BE2C (cell line): ENCODE measurements around the gene METTL16.

Experiments used
- DNase-seq: peaks from one replicate; pipeline ENCODE4 v3.0.0-alpha.2; 2020
- H3K27me3 ChIP-seq: fragments of 250-450 bp; sonication (Bioruptor Pico); 2 replicates; pipeline ENCODE4 v1.5.1; 2020; ENCODE audit warnings: mild to moderate bottlenecking
- H3K36me3 ChIP-seq: fragments of 250-450 bp; sonication (Bioruptor Pico); 2 replicates; pipeline ENCODE4 v1.5.1; 2020; ENCODE audit warnings: mild to moderate bottlenecking
- H3K4me1 ChIP-seq: fragments of 250-450 bp; sonication (Bioruptor Pico); 2 replicates; pipeline ENCODE4 v1.5.1; 2020
- H3K4me3 ChIP-seq: 2 replicates; pipeline ENCODE4 v1.5.1; 2011; ENCODE audit warnings: low read depth, low read length
- H3K9me3 ChIP-seq: fragments of 250-450 bp; sonication (Bioruptor Pico); 2 replicates; pipeline ENCODE4 v1.5.1; 2020
- CTCF ChIP-seq: IDR thresholded peaks from 2 replicates; pipeline ENCODE4 v1.5.1; 2012; ENCODE audit warnings: mild to moderate bottlenecking, low read depth, low read length

The METTL16 gene

DNA sequence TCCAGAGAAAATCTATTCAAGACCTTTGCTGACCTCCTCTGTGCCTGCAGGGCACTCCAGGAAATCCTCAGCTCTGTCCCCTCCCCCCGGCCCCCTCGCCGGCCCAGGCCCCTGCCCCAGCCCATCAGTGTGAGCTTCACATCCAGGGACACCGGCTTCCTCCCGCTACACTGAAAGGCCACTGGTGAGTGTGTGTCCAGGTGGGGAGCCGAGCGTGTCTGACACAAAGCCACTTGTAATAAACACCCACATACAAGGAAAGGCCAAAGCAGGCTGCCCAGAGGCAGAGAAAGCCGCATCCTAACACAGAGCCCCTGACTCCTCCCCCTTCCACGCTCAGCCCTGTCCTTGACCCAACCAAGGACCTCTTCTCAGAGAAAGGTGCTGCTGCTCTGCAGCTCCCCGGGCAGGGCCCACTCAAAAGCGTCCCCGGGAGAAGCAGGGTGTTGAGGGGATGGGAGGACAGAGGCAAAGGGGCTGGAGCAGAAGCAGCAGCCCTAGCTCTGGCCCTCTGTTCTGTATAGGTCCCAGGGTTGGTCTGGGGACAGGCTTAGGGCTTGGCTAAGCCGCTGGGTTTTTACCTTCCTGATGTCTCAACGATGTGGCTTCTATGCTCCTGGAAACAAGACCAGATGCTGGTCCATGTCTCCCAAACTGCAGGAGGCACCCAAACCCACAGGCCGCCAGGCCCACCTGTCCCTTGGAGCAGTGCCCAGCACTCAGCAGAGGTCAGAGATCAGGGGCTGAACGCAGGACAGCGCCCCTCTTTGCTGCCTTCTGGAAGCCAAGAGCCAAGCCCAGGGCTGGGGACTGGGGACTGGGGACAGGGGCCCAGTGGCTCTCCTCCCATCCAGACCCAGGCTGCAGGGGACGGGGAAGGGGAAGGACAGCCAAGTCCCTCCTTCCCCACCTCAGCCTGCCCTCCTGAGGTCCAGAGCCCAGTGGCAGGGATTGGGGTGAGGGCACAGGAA is 126.2 kb downstream of the METTL16 start:
- Histone ChIP-seq H3K4me1 (no peaks in the 10 kb centered on the region), H3K27me3 (no peaks in the 10 kb centered on the region), H3K4me3 (no peak overlapping the region), H3K9me3 (no peaks in the 10 kb centered on the region), H3K36me3 (peaks cover 3% of the 10 kb centered on the region)
- no peak for DNase-seq
- no peak for TF ChIP-seq CTCF

DNA sequence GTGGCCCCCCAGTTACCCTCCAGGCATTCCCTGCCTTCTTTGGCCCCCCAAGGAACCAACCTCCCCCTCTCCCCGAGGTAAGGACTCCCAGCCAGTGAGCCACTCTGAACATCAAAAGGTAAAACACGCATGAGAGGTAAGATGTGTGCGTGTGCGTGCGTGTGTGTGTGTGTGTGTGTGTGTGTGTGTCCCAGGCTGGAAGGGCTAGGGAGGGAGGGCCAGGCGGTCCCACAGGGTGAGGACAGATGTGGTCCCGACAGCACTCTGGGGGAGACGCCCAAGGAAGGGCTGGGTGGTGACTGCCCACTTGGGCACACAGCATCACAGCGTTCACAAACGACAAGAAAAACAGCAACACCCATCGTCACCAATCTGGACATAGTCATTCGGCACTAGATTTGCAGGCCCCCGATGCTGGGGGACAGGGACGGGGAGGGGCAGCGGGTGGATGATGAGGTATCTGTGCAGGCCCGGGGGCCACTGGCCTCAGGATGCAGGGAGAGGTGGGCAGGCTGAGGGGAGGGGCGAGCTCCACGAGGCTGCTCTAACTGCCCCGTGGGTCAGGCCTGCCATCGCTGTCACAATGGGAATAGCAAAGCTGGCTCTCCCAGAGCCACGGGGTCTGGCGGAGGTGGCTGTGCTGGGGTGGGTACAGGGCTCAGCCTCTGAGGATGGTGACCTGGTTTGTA is 127.1 kb downstream of the METTL16 start:
- no peak overlapping the region for H3K4me3 ChIP-seq
- H3K36me3 ChIP-seq, result peaks cover 7% of the 10 kb centered on the region
- H3K9me3 ChIP-seq, result no peaks in the 10 kb centered on the region
- H3K27me3 ChIP-seq, result no peaks in the 10 kb centered on the region
- H3K4me1 ChIP-seq, result no peaks in the 10 kb centered on the region
- no peak for DNase-seq
- TF ChIP-seq CTCF, result no peak

GRCh38 chr17:2383628-2384167 is 128.0 kb downstream of the METTL16 start:
- TF ChIP-seq CTCF, result no peak
- peaks cover 7% of the 10 kb centered on the region for H3K36me3 ChIP-seq
- DNase-seq, result no peak
- H3K4me1 ChIP-seq, result no peaks in the 10 kb centered on the region
- H3K27me3 ChIP-seq, result no peaks in the 10 kb centered on the region
- no peak overlapping the region for H3K4me3 ChIP-seq
- H3K9me3 ChIP-seq, result no peaks in the 10 kb centered on the region

- H3K36me3 ChIP-seq, result 0 out of 2 replicates have a peak, but pooled peaks cover 3% of the 10 kb centered on the region
- no peaks in the 10 kb centered on the region for H3K27me3 ChIP-seq
- TF ChIP-seq CTCF, result no peak
- no peaks in the 10 kb centered on the region for H3K9me3 ChIP-seq
- H3K4me1 ChIP-seq, result no peaks in the 10 kb centered on the region
- H3K4me3 ChIP-seq, result no peak overlapping the region
- DNase-seq, result no peak
These were observed 130.6 kb downstream of the METTL16 start for GRCh38 chr17:2380950-2381649.

DNA sequence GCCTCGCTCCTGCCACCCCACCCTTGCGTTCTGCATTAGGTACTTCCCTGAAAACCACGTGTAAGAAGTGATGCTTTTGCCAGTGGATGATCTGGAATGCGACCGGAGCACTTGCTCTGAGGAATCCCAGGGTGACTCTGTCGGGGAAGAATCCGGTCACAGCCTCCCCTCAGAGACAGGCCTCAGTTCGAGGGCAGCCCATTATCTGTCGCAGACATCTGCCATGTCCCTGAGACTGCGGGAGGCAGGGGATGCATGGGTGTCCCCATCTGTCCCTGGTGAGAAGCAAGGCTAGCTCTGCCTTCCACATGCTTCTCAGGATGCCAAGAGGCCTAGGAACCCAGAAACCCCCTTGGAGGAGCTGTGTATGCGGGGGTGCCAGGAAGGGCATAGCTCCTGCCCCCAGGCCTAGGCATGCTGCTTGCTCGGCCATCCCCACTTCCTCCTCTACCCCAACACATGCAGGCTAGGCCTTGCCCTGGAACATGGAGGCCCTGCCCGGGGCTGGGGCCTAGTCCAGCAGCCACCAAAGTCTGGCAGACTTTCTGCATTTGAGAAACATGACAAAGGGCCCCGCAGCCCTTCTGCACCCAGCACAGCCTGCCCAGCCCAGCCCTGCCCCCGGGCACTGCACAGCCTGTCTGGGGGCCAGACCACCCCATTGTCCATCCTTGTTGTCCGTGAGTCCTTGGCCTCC is 131.3 kb downstream of the METTL16 start:
- H3K36me3 ChIP-seq, result 0 out of 2 replicates have a peak, but pooled peaks cover 3% of the 10 kb centered on the region

More for the DNA sequence above, 131.3 kb downstream of the METTL16 start:
- no peaks in the 10 kb centered on the region for H3K27me3 ChIP-seq
- no peak overlapping the region for H3K4me3 ChIP-seq
- H3K9me3 ChIP-seq, result no peaks in the 10 kb centered on the region
- H3K4me1 ChIP-seq, result no peaks in the 10 kb centered on the region
- no peak for DNase-seq
- no peak for TF ChIP-seq CTCF
